Spleen (tissue), 11 donors: ENCODE measurements around the gene BTG2. TPM values are rescaled to one million over a fixed set of nuclear protein-coding genes. Genes with fewer than 3 reads are reported as not detected.
A peak's percentile ranks its signal among the peaks of the same experiment; 100 is the strongest.

Experiments used
- DNase-seq: peaks from one replicate; pipeline ENCODE4 v3.0.0-alpha.2; 2020
- H3K27ac ChIP-seq, 8 donors: fragments of 200-600 bp; sonication (generic) in 7 of 8; 1 replicate in 4 of 8; 2 replicates in 4 of 8; pipeline versions ENCODE4 v1.5.0 to v1.8.0; 2016 to 2021; ENCODE audit warnings: inconsistent platforms in 4 of 8, mild to moderate bottlenecking in 4 of 8, moderate library complexity in 1 of 8
- H3K27me3 ChIP-seq, 7 donors: fragments of 200-600 bp; sonication (generic) in 6 of 7; replicated peaks in 1 of 7; 1 replicate in 4 of 7; 2 replicates in 3 of 7; pipeline versions ENCODE4 v1.5.0 to v1.8.0; 2016 to 2021; ENCODE audit warnings: inconsistent platforms in 3 of 7, mild to moderate bottlenecking in 1 of 7
- H3K36me3 ChIP-seq, 6 donors: fragments of 200-600 bp; sonication (generic) in 5 of 6; 1 replicate in 4 of 6; 2 replicates in 2 of 6; pipeline versions ENCODE4 v1.5.0 to v1.8.0; 2016 to 2021; ENCODE audit warnings: inconsistent platforms in 2 of 6
- H3K4me1 ChIP-seq, 6 donors: fragments of 200-600 bp; sonication (generic) in 5 of 6; 1 replicate in 3 of 6; 2 replicates in 3 of 6; pipeline versions ENCODE4 v1.5.0 to v1.8.0; 2016 to 2021; ENCODE audit warnings: inconsistent platforms in 3 of 6
- H3K4me3 ChIP-seq, 8 donors: fragments of 200-600 bp; sonication (generic) in 7 of 8; 1 replicate in 4 of 8; 2 replicates in 4 of 8; pipeline versions ENCODE4 v1.5.0 to v1.8.0; 2016 to 2021; ENCODE audit warnings: inconsistent platforms in 4 of 8, mild to moderate bottlenecking in 4 of 8, moderate library complexity in 2 of 8
- H3K9me3 ChIP-seq, 8 donors: fragments of 200-600 bp; sonication (generic) in 7 of 8; 1 replicate in 4 of 8; 2 replicates in 4 of 8; pipeline versions ENCODE4 v1.5.0 to v1.8.0; 2016 to 2021; ENCODE audit warnings: inconsistent platforms in 4 of 8
- POLR2A ChIP-seq, 3 donors: fragments of 450-650 bp; IDR thresholded peaks; one replicate each; pipeline ENCODE4 v1.5.1; 2017; ENCODE audit warnings: antibody characterized with exemption in 3 of 3, mild to moderate bottlenecking in 1 of 3
- POLR2AphosphoS5 ChIP-seq, 3 donors: sonication (generic); formaldehyde crosslinking; IDR thresholded peaks; one replicate each; pipeline ENCODE4 v1.5.1; 2017; ENCODE audit warnings: antibody characterized with exemption in 3 of 3
- WGBS, 5 donors: extraction: QIAGEN DNeasy Blood & Tissue Kit in 3 of 5; methylation state at CpG; one replicate each; pipeline versions ENCODE4 v1.1.5 to v1.1.7; 2013 to 2018; 5-methylcytosine and 5-hydroxymethylcytosine counted together
- intact Hi-C: fragments of 100-400 bp; cut with DNase I; formaldehyde crosslinking; loops from one replicate; pipeline ENCODE4 v1.15.0; 2023; ENCODE audit warnings: low total_unique reads
- polyA plus RNA-seq, 3 donors: library from polyadenylated mRNA; stranded (reverse); fragments of 200-250 nt; gene quantifications; one replicate each; pipeline ENCODE4 v1.2.1, GENCODE V29; 2013
- total RNA-seq, 7 donors: library from RNA; depleted of rRNA in 3 of 7; stranded (reverse); fragments of >200 nt in 3 of 7; fragmentation: NEBNext Ultra II Directional in 4 of 7; extraction: Animal tissue kit (Norgen Biotek cat#: 25700) in 4 of 7; gene quantifications; one replicate each; pipeline versions ENCODE4 v1.1.0 to v1.2.1, GENCODE V29; 2016 to 2021
- TF ChIP-seq, protein P1 (sequence below), 11 experiments: fragments of 200-600 bp in 7 of 11; fragments of 450-650 bp in 4 of 11; sonication (generic) in 4 of 11; IDR thresholded peaks in 8 of 11; conservative IDR thresholded peaks in 3 of 11; 1 replicate in 7 of 11; 2 replicates in 4 of 11; pipeline versions ENCODE4 v1.4.0 to v1.8.0; 2016 to 2021; ENCODE audit warnings: antibody characterized with exemption in 11 of 11, inconsistent platforms in 4 of 11, mild to moderate bottlenecking in 1 of 11
- donor health status: healthy with polysubstance abuse.
- donor health status: DM: no; HTN: no; CAD: no; lungs with moderate emphysema.
- donor health status: DM: no; HTN: no; CAD: no.
- donor health status: Bipolar disorder and iron deficiency.
- donor health status: healthy.
- donor health status: DM: no; HTN: no; CAD: no.
- donor health status: DM: yes; HTN: yes; CAD: no.

BTG2 gene
- total and polyA plus RNA-seq, 10 donors, result 55.5 to 186 (median 124) TPM

GRCh38 chr1:203288400-203288799, 16.9 kb upstream of the BTG2 start:
- Histone ChIP-seq H3K36me3 (no peaks in the 10 kb centered on the region), H3K4me3 (peak overlapping the region in 1 of 8 donors; percentile 67), H3K9me3 (no peaks in the 10 kb centered on the region), H3K27me3 (no peaks in the 10 kb centered on the region), H3K27ac (peak overlapping the region; percentile 90 to 99 (median 97)), H3K4me1 (peaks cover 66 to 87% (median 83%) of the 10 kb centered on the region in 6 donors)
- intact Hi-C loops, result no loop called here
- WGBS, 5 donors, result 67 to 77% (median 71%) methylated on average over 7 of the region's 7 CpGs
- TF ChIP-seq POLR2A (IDR thresholded peaks at IDR 0.05), result no peak
- TF ChIP-seq, protein P1, sequence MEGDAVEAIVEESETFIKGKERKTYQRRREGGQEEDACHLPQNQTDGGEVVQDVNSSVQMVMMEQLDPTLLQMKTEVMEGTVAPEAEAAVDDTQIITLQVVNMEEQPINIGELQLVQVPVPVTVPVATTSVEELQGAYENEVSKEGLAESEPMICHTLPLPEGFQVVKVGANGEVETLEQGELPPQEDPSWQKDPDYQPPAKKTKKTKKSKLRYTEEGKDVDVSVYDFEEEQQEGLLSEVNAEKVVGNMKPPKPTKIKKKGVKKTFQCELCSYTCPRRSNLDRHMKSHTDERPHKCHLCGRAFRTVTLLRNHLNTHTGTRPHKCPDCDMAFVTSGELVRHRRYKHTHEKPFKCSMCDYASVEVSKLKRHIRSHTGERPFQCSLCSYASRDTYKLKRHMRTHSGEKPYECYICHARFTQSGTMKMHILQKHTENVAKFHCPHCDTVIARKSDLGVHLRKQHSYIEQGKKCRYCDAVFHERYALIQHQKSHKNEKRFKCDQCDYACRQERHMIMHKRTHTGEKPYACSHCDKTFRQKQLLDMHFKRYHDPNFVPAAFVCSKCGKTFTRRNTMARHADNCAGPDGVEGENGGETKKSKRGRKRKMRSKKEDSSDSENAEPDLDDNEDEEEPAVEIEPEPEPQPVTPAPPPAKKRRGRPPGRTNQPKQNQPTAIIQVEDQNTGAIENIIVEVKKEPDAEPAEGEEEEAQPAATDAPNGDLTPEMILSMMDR (IDR thresholded peaks at IDR 0.05 in 8 of 11, conservative IDR thresholded peaks at IDR 0.05 in 3 of 11), result no peak
- TF ChIP-seq POLR2AphosphoS5 (IDR thresholded peaks at IDR 0.05), result no peak
- no peak for DNase-seq

GRCh38 chr1:203289281-203289981, 15.9 kb upstream of the BTG2 start:
- H3K27me3 ChIP-seq, result no peaks in the 10 kb centered on the region
- H3K9me3 ChIP-seq, result no peaks in the 10 kb centered on the region
- peak; percentile 95 for DNase-seq
- H3K27ac ChIP-seq, result peak overlapping the region; percentile 90 to 99 (median 97)
- intact Hi-C loops, result no loop called here
- peak overlapping the region in 5 of 8 donors; percentile 19 to 67 (median 22) for H3K4me3 ChIP-seq
- no peaks in the 10 kb centered on the region for H3K36me3 ChIP-seq
- peaks cover 62 to 77% (median 73%) of the 10 kb centered on the region in 6 donors for H3K4me1 ChIP-seq
- TF ChIP-seq POLR2A (IDR thresholded peaks at IDR 0.05) (no peak), POLR2AphosphoS5 (IDR thresholded peaks at IDR 0.05) (peak; percentile 20 to 93 (median 86))
- TF ChIP-seq, protein P1 (IDR thresholded peaks at IDR 0.05 in 8 of 11, conservative IDR thresholded peaks at IDR 0.05 in 3 of 11), result peak in 4 of 11 experiments; percentile 8 to 31 (median 15)
- 11 to 16% (median 13%) methylated on average over 11 to 12 of the region's 12 CpGs for WGBS, 5 donors

GRCh38 chr1:203289982-203290260, 15.4 kb upstream of the BTG2 start:
- H3K36me3 ChIP-seq, result no peaks in the 10 kb centered on the region
- no peaks in the 10 kb centered on the region for H3K9me3 ChIP-seq
- no peak for DNase-seq
- peak overlapping the region; percentile 90 to 99 (median 97) for H3K27ac ChIP-seq
- H3K4me3 ChIP-seq, result peak overlapping the region in 5 of 8 donors; percentile 19 to 67 (median 22)
- WGBS, 5 donors, result 32 to 40% (median 34%) methylated on average over 2 of the region's 2 CpGs
- H3K4me1 ChIP-seq, result peaks cover 57 to 76% (median 68%) of the 10 kb centered on the region in 6 donors
- no peaks in the 10 kb centered on the region for H3K27me3 ChIP-seq
- intact Hi-C loops, result no loop called here
- TF ChIP-seq POLR2A (IDR thresholded peaks at IDR 0.05) (no peak), POLR2AphosphoS5 (IDR thresholded peaks at IDR 0.05) (no peak)
- TF ChIP-seq, protein P1 (IDR thresholded peaks at IDR 0.05 in 8 of 11, conservative IDR thresholded peaks at IDR 0.05 in 3 of 11), result no peak

DNA sequence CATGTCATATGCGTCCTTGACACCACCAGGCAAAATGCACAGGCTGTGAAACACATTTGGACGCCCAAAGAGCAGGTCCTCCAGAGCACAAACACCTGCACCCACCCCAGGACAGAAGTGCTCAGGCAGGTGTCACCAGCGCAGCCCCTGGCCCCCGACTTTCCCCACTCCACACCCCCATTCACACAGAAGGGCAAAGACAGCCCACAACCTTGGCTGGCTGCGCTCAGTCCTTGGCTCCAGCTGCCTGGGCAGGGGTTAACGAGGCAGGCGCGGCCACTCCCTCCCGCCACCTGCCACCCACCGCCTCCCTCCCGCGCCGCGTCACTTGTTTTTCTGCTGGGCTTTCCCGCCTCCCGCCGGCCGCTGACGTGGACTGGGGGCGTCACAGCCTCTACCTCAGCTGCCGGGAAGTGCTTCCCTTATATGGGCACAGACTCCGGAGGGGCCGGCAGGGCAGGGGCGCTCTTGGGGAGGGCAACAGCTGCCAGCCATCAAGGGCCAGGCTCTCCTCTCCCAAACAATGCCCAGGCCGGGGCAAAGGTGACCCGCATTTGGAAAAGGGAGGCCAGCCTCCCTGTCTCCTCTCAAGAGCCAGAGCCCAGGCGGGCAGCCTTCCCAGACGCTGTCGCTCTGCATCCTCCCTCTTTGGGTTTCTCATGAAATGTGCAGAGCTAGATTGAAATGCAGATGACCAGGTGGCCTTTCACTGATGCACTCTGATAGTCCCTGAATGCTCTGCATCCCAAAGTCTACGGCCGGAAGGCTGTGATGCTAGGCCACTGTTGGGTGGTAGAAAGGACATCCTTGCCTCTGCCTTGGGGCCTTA, 14.8 kb upstream of the BTG2 start:
- TF ChIP-seq, protein P1 (IDR thresholded peaks at IDR 0.05 in 8 of 11, conservative IDR thresholded peaks at IDR 0.05 in 3 of 11), result peak in 1 of 11 experiments; percentile 33
- peak; percentile 96 to 99 (median 97) for TF ChIP-seq POLR2AphosphoS5 (IDR thresholded peaks at IDR 0.05)
- TF ChIP-seq POLR2A (IDR thresholded peaks at IDR 0.05), result peak; percentile 30 to 69 (median 68)
- no peaks in the 10 kb centered on the region for H3K36me3 ChIP-seq
- intact Hi-C loops, result no loop called here
- H3K4me3 ChIP-seq, result peak overlapping the region in 5 of 8 donors; percentile 19 to 67 (median 22)
- 8 to 11% (median 10%) methylated on average over 29 to 31 of the region's 31 CpGs for WGBS, 5 donors
- peak; percentile 99 for DNase-seq
- peak overlapping the region; percentile 90 to 99 (median 97) for H3K27ac ChIP-seq
- H3K9me3 ChIP-seq, result no peaks in the 10 kb centered on the region
- H3K4me1 ChIP-seq, result peaks cover 54 to 76% (median 62%) of the 10 kb centered on the region in 6 donors
- no peaks in the 10 kb centered on the region for H3K27me3 ChIP-seq
